SK-N-MC (cell line): ENCODE data around the gene SH2D2A.
A peak's percentile ranks its signal among the peaks of the same experiment; 100 is the strongest.

Experiments
- DNase-seq: peaks from one replicate; pipeline ENCODE4 v3.0.0-alpha.2; 2011; ENCODE audit warnings: low read depth, low spot score
- H3K27ac ChIP-seq: fragments of 200-600 bp; sonication (generic); 2 replicates; pipeline ENCODE4 v1.5.1; 2016; ENCODE audit warnings: mixed run types
- H3K36me3 ChIP-seq: fragments of 200-600 bp; sonication (generic); 2 replicates; pipeline ENCODE4 v1.6.1; 2017; ENCODE audit warnings: antibody characterized with exemption, low read length, mixed read lengths; ENCODE audit not compliant: insufficient read depth
- H3K4me3 ChIP-seq: fragments of 200-600 bp; sonication (generic); 2 replicates; pipeline ENCODE4 v1.5.1; 2016
- H3K9ac ChIP-seq: fragments of 200-600 bp; sonication (generic); 2 replicates; pipeline ENCODE4 v1.8.0; 2017; ENCODE audit warnings: mixed run types, mixed read lengths; ENCODE audit not compliant: insufficient read length
- H3K9me3 ChIP-seq: fragments of 200-600 bp; sonication (generic); 2 replicates; pipeline ENCODE4 v1.6.1; 2017; ENCODE audit warnings: low read depth, mild to moderate bottlenecking, antibody characterized with exemption, low read length, moderate library complexity, mixed read lengths
- EZH2 ChIP-seq: fragments of 200-600 bp; sonication (generic); IDR thresholded peaks from one replicate; pipeline ENCODE4 v1.6.1; 2017; ENCODE audit warnings: antibody characterized with exemption
- FOXP2 ChIP-seq: optimal IDR thresholded peaks from 2 replicates; pipeline ENCODE3; 2011; ENCODE audit warnings: mild to moderate bottlenecking, moderate library complexity; ENCODE audit not compliant: insufficient read depth; ENCODE audit errors: extremely low read length, control extremely low read depth
- POLR2AphosphoS5 ChIP-seq: IDR thresholded peaks from 2 replicates; pipeline ENCODE4 v1.6.1; 2012; ENCODE audit warnings: mild to moderate bottlenecking, low read depth, low read length, borderline replicate concordance

SH2D2A gene

DNA sequence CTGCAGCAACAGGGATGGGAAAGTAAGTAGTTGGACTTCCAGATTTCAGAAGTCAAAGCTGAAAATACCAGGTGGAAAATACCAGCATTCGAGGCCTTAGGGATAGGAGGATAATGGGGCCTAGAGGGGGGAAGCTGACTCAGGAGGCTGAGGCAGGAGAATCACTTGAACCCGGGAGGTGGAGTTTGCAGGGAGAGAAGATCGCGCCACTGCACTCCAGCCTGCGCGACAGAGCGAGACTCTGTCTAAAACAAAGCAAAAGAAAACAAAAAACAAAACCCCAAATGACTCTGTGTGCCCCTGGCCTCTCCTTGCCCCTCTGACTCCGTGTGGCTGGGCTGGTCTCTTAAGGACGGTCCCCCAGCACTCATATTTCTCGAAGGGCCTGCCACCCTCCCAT is 3.4 kb downstream of the SH2D2A start:
- no peak for TF ChIP-seq FOXP2
- no peak for TF ChIP-seq EZH2
- no peak for TF ChIP-seq POLR2AphosphoS5
- H3K27ac ChIP-seq = no peak overlapping the region
- no peak overlapping the region for H3K9ac ChIP-seq
- no peak for DNase-seq
- H3K9me3 ChIP-seq = no peaks in the 10 kb centered on the region
- H3K4me3 ChIP-seq = peak overlapping the region; percentile 23
- H3K36me3 ChIP-seq = no peaks in the 10 kb centered on the region

DNA sequence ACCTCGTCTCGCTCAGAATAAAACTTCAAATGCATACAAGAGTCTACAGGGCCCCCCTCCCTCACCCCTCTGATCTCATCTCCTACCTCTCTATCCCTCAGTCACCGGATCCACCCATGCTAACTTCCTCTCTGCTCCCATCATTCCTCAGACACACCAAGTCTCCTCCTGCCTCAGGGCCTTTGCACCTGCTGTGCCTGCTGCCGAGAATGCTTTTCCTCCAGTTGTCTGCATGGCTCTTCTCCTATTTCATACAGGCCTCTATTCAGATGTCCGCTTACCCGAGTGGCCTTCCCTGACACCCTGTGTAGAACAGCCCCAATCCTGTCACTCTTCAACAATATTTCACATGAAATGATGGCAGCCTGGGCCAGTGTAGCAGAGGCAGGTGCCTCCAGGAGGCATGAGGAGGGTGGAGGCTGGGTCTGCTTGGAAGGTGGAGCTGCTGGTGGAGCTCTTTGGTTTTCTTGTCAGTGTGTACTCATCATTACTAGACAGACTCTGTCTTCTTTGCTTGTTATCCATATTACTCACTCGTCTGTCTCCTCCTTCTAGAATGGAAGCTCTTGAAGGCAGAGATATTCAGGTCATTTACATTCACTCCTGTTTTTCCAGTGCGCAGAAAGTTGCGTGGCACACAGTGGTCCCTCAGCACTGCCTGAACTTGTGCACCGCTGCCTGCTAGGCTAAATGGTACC is 4.2 kb downstream of the SH2D2A start:
- no peak overlapping the region for H3K9ac ChIP-seq
- no peaks in the 10 kb centered on the region for H3K36me3 ChIP-seq
- H3K27ac ChIP-seq = no peak overlapping the region
- H3K4me3 ChIP-seq = no peak overlapping the region
- no peaks in the 10 kb centered on the region for H3K9me3 ChIP-seq
- no peak for DNase-seq
- TF ChIP-seq POLR2AphosphoS5 = no peak
- TF ChIP-seq EZH2 = no peak
- no peak for TF ChIP-seq FOXP2

DNA sequence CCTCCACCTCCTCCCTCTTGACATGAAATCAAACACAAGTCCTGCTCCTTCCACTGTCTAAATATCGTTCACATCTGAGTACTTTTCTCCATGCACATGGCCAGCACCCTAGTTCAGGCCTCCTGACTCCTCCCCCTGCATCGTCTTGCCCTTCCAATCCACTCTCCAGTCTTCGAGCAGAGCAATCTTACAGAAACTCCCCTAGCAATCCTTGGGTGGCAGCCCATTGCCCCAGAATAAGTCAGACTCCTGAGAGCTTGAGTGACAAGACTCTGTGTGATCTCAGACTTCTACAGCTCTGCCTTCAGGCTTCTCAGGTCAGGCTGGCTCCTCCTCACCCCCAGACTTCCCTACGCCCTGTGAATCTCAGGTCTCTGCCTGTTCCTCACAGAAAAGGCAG is 5.5 kb downstream of the SH2D2A start:
- H3K27ac ChIP-seq = no peak overlapping the region
- H3K9ac ChIP-seq = no peak overlapping the region
- H3K4me3 ChIP-seq = no peak overlapping the region
- no peak for DNase-seq
- H3K9me3 ChIP-seq = no peaks in the 10 kb centered on the region
- no peaks in the 10 kb centered on the region for H3K36me3 ChIP-seq
- no peak for TF ChIP-seq POLR2AphosphoS5
- TF ChIP-seq EZH2 = no peak
- TF ChIP-seq FOXP2 = no peak

DNA sequence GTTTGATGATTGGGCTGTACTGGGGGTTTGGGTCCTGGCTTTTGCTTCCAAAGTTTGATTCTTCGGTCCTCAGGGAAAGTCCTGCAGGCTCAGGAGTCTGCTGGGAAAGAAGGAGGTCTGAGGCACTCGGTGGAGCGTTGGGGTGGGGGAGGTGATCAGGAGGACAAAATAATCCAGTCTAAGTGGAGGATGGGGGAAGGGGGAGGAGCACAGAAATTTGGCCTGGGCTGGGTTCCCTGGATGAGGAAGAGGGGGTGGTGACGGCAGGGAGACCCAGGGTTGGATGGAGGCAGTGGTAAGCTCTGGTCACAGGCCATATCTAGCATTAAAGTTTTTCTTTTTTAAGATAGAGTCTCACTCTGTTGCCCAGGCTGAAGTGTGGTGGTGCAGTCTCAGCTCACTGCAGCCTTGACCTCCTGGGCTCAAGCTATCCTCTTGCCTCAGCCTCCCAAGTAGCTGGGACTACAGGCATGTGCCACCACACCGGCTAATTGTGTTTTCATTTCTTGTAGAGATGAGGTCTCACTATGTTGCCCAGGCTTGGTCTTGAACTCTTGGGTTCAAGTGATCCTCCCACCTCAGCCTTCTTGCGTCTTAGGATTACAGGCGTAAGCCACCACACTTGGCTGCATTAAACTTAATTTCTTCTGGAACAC is 6.8 kb downstream of the SH2D2A start:
- DNase-seq = no peak
- Histone ChIP-seq H3K36me3 (no peaks in the 10 kb centered on the region), H3K9me3 (no peaks in the 10 kb centered on the region), H3K9ac (no peak overlapping the region), H3K4me3 (no peak overlapping the region), H3K27ac (no peak overlapping the region)
- no peak for TF ChIP-seq FOXP2
- TF ChIP-seq POLR2AphosphoS5 = no peak
- no peak for TF ChIP-seq EZH2

DNA sequence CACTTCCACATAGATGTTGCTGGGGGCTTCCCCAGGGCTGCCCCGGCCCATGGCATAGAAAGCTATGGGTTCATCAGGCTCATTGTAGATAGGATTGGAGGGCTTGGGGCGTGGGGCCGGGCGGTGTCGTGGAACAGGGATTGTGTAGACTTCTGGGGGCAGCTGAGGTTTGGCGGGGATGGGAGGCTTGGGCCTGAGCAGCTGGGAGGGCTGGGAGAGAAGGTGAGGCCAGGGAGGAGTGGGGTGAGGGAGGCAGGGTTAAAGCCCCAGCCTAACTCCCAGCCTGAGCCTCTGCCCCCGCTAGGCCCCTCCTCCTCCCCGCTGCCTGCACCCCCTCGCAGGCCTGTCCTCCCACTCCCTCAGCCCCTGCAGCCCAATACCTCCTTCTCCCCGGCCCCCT is 7.4 kb downstream of the SH2D2A start:
- Histone ChIP-seq H3K9me3 (no peaks in the 10 kb centered on the region), H3K9ac (no peak overlapping the region), H3K36me3 (no peaks in the 10 kb centered on the region), H3K4me3 (no peak overlapping the region), H3K27ac (no peak overlapping the region)
- DNase-seq = no peak
- TF ChIP-seq FOXP2 (no peak), EZH2 (no peak), POLR2AphosphoS5 (no peak)

DNA sequence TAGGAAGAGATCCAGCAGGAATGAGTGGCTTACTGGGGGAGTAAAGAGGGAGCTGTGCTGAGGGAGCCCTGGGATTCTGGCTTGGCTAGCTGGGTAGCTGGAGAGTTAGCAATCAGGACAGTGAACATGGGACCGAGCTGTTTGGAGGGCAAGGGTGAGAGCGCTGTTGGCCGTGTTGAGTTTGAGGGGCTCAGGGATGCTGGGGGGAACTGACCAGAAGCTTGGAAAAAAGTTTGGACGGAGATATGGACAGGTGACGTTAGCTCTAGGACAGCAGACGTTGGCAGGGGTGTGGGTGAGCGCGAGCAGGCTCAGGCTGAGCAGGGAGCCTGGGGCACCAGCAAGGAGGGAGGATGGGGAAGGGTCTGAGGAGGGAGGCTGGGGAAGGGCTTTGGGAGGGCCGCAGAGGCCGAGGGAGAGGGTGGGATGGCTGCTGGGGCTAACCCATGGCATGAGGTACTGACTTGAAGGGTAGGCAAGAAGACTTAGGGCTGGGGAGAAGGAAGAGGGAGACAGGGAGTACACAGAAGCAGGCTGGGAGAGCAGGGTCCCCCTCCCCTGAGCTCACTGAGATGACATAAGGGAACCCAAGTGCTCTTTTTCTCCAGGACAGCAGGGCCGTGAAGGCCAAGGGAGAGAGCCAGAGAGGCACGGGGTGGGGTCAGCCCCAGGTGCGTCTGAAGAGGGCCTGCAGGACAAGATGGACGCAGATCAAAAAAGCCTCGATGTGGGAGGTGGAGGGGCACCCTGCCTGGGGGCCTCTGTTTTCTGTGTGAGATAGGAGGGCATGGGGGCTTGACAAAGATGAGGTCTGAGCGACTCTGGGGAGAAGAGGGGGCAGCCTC is 8.2 kb downstream of the SH2D2A start:
- no peak for DNase-seq
- Histone ChIP-seq H3K9ac (no peak overlapping the region), H3K36me3 (no peaks in the 10 kb centered on the region), H3K9me3 (no peaks in the 10 kb centered on the region), H3K4me3 (no peak overlapping the region), H3K27ac (no peak overlapping the region)
- TF ChIP-seq POLR2AphosphoS5 (no peak), FOXP2 (no peak), EZH2 (no peak)

DNA sequence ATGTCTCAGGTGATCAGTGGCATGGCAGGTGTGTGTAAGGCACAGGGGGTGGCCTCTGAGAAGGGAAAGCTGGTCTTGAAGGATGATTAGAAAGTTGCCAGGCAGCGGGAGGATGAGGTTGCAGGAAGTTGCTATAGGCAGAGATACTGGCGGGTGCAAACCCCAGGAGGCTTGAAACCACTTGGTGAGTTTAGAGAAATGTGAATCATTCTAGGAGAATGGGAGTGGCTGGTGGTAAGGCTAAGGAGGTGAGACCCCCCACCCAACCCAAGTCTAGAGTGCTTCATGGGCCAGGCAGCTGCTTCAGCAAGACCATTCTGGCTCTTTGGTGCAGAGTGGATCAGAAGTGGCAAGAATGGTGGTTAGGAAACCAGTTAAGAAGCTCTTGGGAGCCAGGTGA is 9.0 kb downstream of the SH2D2A start:
- no peak overlapping the region for H3K4me3 ChIP-seq
- H3K9ac ChIP-seq = no peak overlapping the region
- TF ChIP-seq EZH2 (no peak), FOXP2 (no peak), POLR2AphosphoS5 (no peak)
- no peak for DNase-seq
- H3K27ac ChIP-seq = no peak overlapping the region
- H3K9me3 ChIP-seq = no peaks in the 10 kb centered on the region
- no peaks in the 10 kb centered on the region for H3K36me3 ChIP-seq

DNA sequence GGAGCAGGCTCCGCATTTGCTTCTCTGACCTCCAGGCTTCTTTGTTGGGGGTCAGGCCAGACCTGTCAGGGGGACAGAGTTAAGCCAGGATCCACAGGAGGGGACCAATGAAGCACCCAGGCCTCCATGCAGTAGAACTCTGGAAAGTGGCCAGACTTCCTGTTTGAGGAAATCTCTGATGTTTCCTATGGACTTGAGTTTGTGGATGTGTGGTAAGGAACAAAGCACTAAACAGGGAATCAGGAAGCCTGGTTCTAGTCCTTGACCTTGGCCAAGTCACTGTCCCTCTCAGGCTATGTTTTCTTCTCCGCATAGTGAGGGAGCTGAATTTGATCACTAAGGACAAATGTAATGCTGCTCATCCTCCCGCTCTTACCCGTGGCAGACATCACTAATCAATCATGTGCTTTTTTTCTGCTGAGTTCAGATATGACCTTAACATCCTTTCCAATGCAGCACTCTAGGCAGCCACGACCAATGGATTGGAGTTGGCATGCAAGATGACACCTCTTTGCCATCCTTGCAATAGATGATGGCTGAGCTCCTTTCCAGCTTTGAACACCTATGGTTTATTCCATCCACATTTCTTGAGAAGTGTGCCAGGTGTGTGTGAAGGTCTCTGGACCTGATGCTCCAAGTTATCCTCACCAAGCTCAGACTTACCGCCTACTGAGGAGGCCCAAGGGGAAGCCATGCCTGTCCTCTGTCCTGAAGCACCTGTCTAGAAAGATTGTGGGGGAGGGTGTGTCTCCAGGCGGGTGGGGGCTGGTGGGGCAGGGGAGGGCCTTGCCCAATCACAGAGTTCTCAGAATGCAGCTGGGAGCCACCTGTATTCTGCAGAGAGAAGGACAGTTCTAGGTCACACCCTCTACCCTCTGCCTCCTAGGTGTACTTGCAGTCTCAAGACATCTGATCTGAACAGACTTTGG is 9.9 kb downstream of the SH2D2A start:
- Histone ChIP-seq H3K9ac (no peak overlapping the region), H3K27ac (peak overlapping the region; percentile 83), H3K36me3 (no peaks in the 10 kb centered on the region), H3K4me3 (no peak overlapping the region; the same call in 1 of the 2 replicates), H3K9me3 (no peaks in the 10 kb centered on the region)
- TF ChIP-seq EZH2 (no peak), POLR2AphosphoS5 (no peak), FOXP2 (no peak)
- DNase-seq = no peak
